Fibroblast of skin of scalp (primary cell): ENCODE measurements around the gene RCSD1. TPM values are rescaled to one million over a fixed set of nuclear protein-coding genes. Genes with fewer than 3 reads are reported as not detected.
"Not testable (repeated sequence)": the region's sequence is repeated elsewhere in the genome, so short reads cannot be mapped to it uniquely, and the experiment has no call there.

Source experiments
- DNase-seq: peaks from one replicate; pipeline ENCODE4 v3.0.0-alpha.2; 2013
- polyA plus RNA-seq, 2 experiments: library from polyadenylated mRNA; unstranded; fragments of 120-200 nt; gene quantifications; one replicate each; pipeline ENCODE4 v1.2.1, GENCODE V29; 2013; ENCODE audit not compliant: insufficient read length in 2 of 2

Gene RCSD1, protein sequence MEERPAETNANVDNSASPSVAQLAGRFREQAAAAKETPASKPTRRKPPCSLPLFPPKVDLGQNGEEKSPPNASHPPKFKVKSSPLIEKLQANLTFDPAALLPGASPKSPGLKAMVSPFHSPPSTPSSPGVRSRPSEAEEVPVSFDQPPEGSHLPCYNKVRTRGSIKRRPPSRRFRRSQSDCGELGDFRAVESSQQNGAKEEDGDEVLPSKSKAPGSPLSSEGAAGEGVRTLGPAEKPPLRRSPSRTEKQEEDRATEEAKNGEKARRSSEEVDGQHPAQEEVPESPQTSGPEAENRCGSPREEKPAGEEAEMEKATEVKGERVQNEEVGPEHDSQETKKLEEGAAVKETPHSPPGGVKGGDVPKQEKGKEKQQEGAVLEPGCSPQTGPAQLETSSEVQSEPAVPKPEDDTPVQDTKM
- polyA plus RNA-seq (2013, experiment 1 of 2; ENCODE audit: insufficient read length): 0.41 TPM
- 1.3 TPM for polyA plus RNA-seq (2013, experiment 2 of 2; ENCODE audit: insufficient read length)

DNA sequence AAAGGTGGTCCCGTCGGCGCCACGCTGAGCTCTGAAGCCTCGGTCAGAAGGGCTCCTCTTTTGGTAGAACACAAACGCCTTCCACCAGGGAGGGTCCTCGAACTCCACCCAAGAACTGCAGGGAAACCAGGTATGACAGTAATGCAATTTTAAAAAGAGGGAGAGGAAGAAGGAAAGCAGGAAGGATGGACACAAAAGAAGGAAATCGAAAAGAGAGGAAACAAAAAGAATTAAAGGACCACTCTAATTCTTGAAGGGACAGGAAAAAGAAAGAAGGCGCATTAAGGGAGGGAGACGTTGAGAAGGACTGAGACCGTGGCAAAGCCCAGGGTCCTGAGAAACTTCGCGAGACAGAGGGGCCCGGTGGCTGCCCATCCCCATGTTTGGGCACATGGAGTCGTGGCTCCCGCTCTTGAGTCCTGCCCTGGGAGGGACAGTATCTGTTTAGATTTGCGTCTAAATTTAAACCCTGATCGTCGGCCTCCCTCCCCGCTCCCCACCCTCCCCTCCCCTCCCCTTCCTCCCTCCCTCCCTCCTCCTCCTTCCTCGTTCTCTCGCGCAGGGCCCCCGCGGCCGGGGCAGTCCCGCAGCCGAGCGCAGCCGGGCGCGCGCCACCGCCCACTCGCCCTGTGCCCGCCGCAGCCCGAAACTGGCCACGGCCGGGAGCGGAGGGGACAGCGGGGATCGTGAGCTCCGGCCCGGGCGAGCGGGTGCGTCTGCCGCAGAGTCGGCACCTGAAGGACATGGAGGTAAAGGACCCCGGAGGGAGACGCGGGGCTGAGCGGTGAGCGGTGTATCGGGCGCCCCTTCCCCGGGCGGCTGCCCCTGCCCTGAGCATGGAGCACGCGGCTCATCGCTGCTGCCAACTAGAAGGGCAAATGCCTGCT lies at the start of gene RCSD1:
Gene RCSD1, plus strand, starts transcription at position 552 of the 887 bp plus-strand sequence. Its CDS starts 192 bp downstream, at position 744.
- DNase-seq: no peak

DNA sequence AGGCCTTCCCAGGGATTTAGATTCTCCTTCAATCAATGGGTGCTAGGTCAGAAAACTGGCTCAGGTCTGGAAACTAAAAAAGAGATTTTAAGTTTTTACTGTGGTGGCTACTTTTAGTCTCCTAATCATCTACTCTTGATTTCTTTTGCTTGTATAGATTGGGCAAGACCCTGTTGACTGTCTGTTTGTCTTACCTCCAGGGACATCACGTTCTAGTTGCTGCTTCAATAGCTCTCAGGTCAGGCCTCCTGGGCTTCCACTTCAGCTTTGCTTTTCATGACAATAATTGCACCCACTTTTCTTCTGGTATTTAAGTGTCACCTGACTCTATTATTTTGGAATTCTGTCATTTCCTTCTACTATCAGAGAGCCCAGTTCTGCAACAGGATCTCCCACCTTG lies 48.0 kb upstream of the RCSD1 start:
- no peak for DNase-seq

DNA sequence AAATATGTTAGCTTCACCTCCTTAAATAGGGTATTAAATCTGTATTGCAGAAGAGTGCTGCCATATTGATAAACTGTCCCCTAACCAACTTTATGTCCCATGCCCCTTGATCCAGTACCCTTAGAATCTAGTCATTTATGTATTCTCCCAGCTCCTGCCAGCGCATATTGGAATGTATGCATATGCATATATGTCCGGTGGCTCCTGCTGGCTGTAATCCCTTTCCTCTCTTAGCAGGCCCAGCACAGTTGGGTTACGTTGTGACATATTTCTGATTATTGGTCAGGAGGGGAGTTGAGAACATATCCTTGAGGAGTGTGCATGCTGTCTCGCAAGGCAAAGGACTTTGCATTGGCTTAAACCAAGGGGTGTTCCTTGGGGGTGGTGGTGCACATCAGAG lies 47.3 kb upstream of the RCSD1 start:
- DNase-seq: no peak

DNA sequence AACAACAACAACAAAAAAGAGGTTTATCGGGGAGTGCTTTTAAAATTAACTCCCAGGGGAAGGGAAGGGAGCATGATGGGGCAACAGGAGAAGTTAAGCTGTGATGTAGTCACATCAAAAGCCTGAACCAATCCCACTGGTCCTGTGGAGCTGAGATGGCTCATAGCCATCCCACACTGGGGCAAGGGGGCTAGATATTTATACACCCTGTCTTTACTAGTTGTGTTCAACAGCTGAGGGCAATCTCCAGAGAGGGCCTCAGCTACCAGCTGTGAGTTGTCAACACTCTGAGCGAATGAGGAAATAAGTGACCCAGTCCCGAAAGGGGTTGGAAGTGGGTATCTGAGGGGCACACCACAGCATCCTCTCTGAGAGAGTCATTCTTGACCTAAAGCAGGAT lies 45.5 kb upstream of the RCSD1 start:
- no peak for DNase-seq

DNA sequence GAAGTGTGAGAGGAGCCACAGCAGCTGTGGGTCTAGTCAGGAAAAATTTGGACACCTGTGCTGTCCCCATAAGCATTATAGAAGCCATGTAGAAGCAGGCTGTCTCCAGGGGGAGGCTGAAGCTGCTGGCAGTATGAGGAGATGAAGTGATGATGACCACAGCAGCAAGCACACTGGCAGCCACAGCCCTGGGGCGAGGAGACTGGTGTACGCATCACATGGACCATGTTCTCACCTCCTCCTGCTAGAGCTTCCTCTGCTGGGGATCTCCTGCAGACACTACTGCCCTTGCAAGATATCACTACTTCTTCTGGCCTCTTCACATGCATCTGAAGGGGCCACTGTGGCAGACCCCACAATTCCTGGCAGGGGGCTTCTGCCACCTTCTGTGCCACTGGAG lies 42.7 kb upstream of the RCSD1 start:
- no peak for DNase-seq

DNA sequence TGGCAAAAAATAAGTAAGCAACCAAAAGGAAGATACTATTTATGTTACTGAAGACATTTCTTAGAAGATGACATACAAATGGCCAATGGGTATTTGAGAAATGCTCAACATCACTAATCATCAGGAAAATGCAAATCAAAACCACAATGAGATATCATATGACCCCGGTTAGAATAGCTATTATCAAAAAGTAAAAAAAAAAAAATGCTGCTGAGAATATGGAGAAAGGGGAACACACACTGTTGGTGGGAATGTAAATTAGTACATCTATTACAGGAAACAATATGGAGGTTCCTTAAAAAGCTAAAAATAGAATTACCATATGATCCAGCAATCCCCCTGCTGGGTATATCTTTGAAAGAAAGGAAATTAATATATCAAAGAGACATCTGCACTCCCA lies 42.2 kb upstream of the RCSD1 start:
- DNase-seq: no peak

DNA sequence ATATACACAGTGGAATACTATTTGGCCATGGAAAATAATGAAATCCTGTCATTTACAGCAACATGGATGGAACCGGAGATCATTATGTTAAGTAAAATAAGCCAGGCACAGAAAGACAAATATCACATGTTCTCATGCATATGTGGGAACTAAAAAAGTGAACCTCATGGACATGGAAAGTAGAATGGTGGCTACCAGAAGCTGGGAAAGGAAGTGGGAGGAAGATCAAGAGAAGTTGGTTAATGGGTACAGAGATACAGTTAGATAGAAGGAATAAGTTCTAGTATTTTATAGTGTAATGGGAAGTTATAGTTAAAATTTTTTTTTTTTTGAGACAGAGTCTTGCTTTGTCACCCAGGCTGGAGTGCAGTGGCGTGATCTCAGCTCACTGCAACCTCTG lies 41.7 kb upstream of the RCSD1 start:
- no peak for DNase-seq

DNA sequence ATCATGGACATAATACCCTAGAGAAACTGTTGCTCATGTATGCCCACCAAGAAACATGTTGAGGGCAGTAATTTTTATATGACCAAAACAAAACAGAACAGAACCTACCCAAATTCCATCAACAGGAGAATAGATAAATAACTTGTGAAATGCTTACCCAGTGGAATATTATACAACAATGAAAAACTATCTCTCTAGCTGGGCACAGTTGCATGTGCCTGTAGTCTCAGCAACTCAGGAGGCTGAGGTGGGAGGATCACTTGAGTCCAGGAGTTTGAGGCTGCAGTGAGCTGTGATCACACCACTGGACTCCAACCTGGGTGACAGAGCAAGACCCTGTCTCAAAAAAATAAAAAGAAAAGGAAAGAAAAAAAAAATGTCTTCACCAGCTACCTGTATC lies 37.6 kb upstream of the RCSD1 start:
- no peak for DNase-seq

DNA sequence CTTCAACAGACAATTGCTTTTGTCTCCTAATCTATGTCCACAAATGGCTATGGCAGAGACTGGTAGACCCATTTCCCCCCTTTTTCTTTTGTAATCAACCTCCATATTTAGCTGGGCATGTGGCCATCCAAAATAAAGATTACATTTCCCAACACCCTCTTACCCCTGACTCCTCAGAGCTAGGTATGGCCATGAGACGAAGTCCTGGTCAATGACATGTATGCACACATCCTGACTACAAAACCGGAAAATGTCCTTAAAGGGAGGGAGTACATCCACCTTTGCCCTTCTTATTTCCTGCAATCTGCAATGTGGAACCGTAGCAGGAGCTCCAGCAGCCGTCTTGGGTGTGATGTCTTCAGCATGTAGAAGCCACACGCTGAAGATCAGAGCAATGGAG lies 36.2 kb upstream of the RCSD1 start:
- no peak for DNase-seq

DNA sequence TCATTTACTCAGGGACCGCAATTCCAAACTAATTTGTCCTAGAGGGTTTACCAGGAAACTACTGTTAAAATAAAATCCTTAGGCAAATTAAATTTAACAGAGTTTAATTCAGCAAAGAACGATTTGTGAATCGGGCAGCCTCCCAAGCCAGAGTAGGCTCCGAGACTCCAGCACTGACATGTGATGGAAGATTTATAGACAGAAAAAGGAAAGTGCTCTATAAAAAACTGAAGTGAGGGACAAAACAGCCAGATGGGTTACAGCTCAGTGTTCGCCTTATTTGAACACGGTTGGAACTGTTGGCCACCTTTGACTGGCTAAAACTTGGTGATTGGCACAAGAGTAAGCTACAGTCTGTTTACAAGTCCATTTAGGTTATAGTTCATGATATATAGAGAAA lies 35.2 kb upstream of the RCSD1 start:
- DNase-seq: no peak

DNA sequence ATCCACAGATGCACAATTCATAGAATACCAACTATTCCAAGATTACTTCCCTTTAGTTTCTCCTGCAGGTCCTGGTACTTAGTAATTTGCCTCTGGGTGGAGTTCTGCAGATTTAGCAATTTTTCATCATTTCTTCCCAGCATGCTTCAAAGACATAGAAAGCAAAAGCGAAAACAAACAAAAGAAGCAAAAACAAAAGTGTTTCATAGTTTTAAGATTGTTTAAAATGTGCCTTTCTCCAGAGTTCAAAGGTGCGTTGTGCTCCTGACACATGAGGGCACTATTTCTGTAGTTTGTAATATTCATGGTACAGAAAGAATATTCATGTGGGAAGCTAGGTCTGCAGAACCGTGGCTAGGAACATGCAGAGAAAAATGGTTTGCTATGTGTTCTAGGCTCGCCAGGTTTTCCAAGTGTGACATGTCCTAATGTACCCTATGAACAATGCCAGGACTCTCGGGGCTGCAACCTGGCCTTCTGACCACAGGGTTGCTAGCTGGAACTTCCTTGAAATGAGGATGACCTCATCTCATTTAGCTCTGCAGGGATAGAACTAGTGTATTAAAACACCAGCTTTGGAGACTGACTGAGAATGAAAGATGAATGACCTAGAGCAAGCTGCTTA lies 30.0 kb upstream of the RCSD1 start:
- peak; percentile 43 for DNase-seq

DNA sequence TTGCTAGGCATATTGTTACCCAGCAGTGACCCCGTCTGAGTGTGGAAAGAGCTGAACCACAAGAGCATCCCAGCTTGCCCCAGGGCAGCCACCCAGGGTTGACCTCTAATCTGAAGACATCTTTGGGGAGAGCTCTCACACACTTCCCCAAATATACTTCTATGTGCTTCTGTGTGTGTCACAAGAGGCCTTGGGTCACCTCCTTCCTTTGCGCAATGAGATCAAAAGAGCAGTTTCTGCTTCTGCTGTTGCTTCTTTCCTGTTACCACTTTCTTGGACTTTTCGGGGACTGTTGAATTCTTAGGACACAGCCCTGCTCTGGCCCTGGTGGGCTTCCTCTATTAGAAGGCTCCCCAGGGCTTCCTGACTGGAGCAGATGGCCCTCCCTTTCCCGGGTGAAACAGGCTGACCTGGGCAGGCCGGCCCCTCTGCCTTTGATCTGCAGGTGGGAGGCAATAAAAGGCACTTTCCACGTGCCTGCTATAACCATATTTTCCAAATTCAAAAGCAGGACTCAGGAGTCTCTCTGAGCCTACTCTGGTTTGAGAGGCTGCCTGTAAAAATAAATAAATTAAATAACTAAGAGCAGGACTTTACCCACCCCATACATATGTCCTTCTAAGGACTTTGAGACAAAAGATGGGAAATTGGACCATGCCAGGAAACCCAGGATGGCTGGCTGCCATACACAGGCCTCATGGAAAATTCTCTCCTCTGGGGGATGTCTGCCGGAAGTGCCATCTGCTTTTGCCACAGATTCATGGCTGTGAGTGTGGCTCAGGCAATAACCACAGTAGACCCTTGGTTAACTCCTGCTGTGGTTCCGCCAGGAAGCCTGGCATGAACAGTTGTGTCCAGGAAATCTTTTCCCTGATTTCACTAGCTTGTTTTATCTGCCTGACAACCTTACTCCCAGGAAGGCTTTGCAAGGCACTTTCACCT lies 28.3 kb upstream of the RCSD1 start:
- DNase-seq: peak; percentile 52

DNA sequence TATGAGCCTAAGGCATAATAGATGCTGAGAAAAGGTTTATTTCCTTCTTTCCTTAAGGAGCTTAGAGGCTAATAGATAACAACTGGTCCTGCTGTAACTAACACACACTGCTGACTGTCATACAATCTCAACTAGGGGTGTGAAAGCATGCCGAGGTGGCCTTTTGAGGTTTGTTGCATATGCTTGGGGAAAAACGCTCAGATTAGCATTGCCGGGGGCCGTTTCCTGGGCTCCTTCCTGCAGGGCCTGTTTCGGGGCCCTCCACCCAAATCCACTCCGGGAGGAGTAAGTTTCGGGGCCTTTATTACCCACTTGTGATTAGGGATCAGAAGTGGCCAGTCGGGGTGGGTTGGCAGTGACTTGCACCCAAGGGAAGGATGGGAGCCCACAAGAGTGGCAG lies 27.2 kb upstream of the RCSD1 start:
- DNase-seq: no peak

DNA sequence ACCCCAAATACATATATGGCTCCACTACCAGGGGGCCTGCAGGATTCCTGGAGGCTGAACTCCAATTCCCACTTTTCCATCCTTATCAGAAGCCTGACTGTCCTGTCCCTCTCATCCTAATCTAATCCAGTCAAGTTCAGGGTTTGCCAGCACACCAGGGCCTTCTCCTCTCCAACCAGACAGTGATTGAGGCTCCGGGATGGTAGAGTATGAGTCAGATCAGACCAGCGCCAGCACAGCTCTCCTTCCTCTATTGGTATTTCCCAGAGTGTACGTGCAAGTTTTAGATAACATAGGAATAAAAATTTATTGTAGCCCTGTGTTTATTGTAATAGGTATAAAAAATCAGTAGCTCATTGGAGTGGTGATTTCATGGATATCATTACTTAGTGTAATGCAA lies 24.5 kb upstream of the RCSD1 start:
- no peak for DNase-seq

DNA sequence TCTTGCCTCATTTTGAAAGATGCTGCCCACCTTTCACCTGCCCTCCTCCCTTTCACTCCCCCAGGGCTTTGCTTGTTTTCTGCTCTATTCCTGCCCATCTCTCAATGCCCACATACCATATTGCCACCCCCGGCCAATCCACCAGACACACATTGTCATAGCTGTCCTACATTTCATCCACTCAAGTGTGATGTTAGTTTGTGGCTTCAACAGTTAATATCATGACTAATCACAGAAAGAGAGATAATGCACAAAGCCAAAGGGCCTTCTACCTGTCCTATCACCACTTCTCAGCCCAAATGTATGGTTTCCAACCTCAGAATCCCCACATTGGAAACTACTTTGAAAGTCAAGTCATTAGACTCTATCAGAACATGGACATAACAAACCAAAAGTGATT lies 18.0 kb upstream of the RCSD1 start:
- DNase-seq: no peak

DNA sequence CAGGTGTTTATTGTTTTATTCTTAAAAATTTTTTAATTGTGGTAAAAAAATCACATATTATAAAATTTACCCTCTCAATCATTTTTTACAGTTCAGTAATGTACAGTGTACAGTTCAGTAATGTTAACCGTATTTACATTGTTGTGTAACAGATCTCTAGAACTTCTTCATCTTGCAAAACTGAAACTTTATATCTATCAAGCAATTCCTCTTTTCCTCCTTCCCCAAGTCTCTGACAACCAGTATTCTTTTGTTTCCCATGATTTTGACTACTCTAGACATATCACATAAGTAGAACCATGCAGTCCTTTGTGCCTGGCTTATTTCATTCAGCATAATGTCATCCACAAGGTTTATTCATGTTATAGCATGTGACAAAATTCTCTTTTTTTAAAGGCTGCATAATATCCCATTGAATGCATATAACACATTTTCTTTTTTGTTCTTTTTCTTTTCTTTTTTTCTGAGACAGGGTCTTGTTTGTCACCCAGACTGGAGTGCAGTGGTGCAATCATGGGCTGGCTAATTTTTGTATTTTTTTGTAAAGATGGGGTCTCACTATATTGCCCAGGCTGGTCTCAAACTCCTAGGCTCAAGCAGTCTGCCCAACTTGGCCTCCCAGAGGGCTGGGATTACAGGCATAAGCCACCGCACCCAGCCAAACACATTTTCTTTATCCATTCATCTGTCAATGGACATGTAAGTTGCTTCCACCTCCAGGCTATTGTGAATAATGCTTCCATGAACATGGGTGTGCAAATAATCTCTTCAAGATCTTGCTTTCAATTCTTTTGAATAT lies 17.2 kb upstream of the RCSD1 start:
- no peak for DNase-seq

DNA sequence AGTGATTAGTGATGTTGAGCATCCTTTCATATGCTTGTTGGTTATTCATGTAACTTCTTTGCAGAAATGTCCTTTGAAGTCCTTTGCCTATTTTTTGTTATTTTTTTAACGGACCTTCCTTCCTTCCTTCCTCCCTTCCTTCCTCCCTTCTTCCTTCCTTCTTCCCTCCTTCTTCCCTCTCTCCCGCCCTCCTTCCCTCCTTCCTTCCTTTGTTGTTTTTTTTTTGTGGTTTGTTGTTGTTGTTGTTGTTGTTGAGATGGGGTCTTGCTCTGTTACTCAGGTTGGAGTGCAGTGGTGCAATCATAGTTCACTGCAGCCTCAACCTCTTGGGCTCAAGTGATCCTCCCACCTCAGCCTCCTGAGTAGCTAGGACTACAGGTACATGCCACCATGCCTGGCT lies 16.0 kb upstream of the RCSD1 start:
- DNase-seq: not testable (repeated sequence)

DNA sequence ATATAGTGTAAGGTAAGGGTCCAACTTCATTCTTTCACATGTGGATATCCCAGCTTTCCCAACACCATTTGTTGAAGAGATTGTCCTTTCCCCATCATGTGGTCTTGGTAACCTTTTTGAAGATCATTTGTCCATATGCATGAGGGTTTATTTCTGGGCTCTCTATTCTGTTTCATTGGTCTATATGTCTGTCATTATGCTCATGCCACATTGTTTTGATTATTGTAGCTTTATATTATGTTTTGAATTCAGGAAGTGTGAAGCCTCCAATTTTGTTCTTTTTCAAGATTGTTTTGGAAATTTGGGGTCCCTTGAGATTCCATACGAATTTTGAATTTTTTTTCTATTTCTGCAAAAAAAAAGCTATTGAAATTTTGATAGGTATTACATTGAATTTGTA lies 15.2 kb upstream of the RCSD1 start:
- no peak for DNase-seq

DNA sequence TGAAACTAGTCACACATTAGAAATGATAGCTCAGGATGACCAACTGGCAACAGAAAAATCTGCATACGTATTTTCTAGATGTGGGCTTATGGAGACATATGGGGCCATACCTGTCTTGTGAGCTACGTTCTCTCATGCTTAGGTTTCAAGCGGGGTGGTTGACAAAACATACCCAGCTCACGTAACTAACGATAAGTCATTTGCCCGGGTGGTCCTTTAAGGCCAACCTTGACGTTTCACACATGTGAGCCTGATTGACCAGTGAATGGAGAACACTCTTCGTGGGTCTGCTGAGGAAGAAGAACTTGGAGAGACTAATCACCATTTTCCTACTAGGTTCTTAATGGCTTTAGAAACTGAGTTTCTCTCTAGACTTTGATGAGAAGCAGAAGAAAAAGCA lies 13.5 kb upstream of the RCSD1 start:
- no peak for DNase-seq

DNA sequence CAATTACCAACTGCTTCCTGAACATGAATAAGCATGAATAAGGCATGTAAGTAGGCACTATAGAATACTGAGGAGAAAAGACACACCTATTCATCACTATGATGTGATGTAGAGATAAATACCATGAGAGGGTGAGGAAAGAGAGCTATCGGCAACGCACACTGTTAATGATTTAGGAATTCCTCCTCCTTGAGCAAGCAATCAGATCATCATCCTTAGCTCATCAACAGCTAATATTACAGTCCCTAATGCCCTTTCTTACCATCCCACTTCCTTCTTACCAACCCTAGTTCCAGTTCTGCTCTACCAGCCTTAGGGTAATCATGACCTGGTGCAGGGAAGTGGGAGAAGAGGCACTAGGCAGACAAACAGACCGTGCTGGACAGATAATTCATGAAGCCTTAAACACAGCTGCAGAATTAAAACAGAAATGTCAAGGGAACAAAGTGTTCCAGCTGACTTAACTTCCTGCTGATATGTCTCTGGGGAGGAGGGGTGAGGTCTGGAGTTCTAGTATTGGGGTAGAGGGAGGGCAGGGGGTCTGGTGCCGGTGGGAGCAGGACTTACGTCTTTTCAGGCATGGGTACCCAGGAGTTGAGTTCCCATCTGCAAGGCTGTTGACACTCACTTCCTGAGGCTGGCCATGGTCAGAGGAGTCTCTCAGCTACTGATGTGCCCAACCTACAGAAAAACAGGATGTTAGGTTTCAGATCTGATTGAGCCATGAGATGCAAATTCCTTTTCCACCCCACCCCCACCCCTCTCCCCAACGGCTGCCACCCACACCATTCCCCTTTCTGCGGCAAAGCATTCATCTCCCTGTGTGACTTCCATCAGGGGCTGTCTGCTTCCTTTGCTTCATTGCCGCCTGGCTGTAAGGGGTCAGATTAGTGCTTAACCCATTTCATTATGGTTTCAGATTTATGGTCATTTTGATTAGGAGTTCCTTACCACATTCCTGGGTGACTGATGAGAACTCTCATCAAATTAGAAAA lies 12.6 kb upstream of the RCSD1 start:
- peak; percentile 47 for DNase-seq
